Ectodermal cell (in vitro differentiated cells): ENCODE measurements around the gene RAPGEF4.

Source experiments
- H3K27ac ChIP-seq: 2 replicates; pipeline ENCODE4 v1.7.0; 2013; ENCODE audit warnings: mild to moderate bottlenecking, low read depth, low read length; ENCODE audit not compliant: insufficient read depth, poor library complexity, severe bottlenecking
- H3K27me3 ChIP-seq: 2 replicates; pipeline ENCODE4 v1.7.0; 2013; ENCODE audit warnings: mild to moderate bottlenecking, low read length; ENCODE audit not compliant: insufficient read depth, control insufficient read depth, poor library complexity, severe bottlenecking
- H3K36me3 ChIP-seq: one replicate; pipeline ENCODE4 v1.7.0; 2013; ENCODE audit warnings: low read length; ENCODE audit not compliant: control insufficient read depth, insufficient read depth
- H3K4me1 ChIP-seq: one replicate; pipeline ENCODE4 v1.7.0; 2013; ENCODE audit warnings: low read length; ENCODE audit not compliant: control insufficient read depth, insufficient read depth
- H3K4me3 ChIP-seq: 2 replicates; pipeline ENCODE4 v1.7.0; 2013; ENCODE audit warnings: low read depth, low read length, control low read depth; ENCODE audit not compliant: insufficient read depth
- H3K9me3 ChIP-seq: 2 replicates; pipeline ENCODE4 v1.7.0; 2013; ENCODE audit warnings: mild to moderate bottlenecking, low read length, moderate library complexity; ENCODE audit not compliant: control insufficient read depth
- WGBS, 2 experiments: methylation state at CpG; one replicate each; pipeline ENCODE4 v1.1.7; 2013; ENCODE audit warnings: missing lambda C conversion rate in 2 of 2; 5-methylcytosine and 5-hydroxymethylcytosine counted together

RAPGEF4 gene

GRCh38 chr2:172819943-172820342 is 84.3 kb downstream of the RAPGEF4 start:
- no peak overlapping the region for H3K4me3 ChIP-seq
- no peaks in the 10 kb centered on the region for H3K27me3 ChIP-seq
- no peaks in the 10 kb centered on the region for H3K36me3 ChIP-seq
- H3K27ac ChIP-seq: no peak overlapping the region
- no peaks in the 10 kb centered on the region for H3K9me3 ChIP-seq
- no peaks in the 10 kb centered on the region for H3K4me1 ChIP-seq

GRCh38 chr2:172821370-172822338 is 86.0 kb downstream of the RAPGEF4 start:
- 96 to 97% methylated on average over 7 of the region's 7 CpGs for WGBS, 2 experiments
- no peaks in the 10 kb centered on the region for H3K36me3 ChIP-seq
- no peaks in the 10 kb centered on the region for H3K9me3 ChIP-seq
- no peak overlapping the region for H3K4me3 ChIP-seq
- no peaks in the 10 kb centered on the region for H3K27me3 ChIP-seq
- H3K4me1 ChIP-seq: no peaks in the 10 kb centered on the region
- H3K27ac ChIP-seq: no peak overlapping the region

- WGBS, 2 experiments: 94 to 96% methylated on average over 6 of the region's 6 CpGs
- Histone ChIP-seq H3K4me3 (no peak overlapping the region), H3K4me1 (no peaks in the 10 kb centered on the region), H3K9me3 (no peaks in the 10 kb centered on the region), H3K27ac (no peak overlapping the region), H3K27me3 (no peaks in the 10 kb centered on the region), H3K36me3 (no peaks in the 10 kb centered on the region)
Measured at GRCh38 chr2:172822585-172822984, 86.9 kb downstream of the RAPGEF4 start.

GRCh38 chr2:172823261-172823850 is 87.7 kb downstream of the RAPGEF4 start:
- Histone ChIP-seq H3K27me3 (no peaks in the 10 kb centered on the region), H3K27ac (no peak overlapping the region), H3K36me3 (no peaks in the 10 kb centered on the region), H3K4me3 (no peak overlapping the region), H3K4me1 (no peaks in the 10 kb centered on the region), H3K9me3 (no peaks in the 10 kb centered on the region)
- WGBS, 2 experiments: 88 to 91% methylated on average over 7 of the region's 7 CpGs

GRCh38 chr2:172826522-172826921 is 90.9 kb downstream of the RAPGEF4 start:
- H3K27ac ChIP-seq: no peak overlapping the region
- WGBS, 2 experiments: 94 to 97% methylated on average over 3 of the region's 3 CpGs
- H3K9me3 ChIP-seq: no peaks in the 10 kb centered on the region
- H3K4me1 ChIP-seq: no peaks in the 10 kb centered on the region
- no peak overlapping the region for H3K4me3 ChIP-seq
- no peaks in the 10 kb centered on the region for H3K36me3 ChIP-seq
- H3K27me3 ChIP-seq: no peaks in the 10 kb centered on the region

GRCh38 chr2:172829229-172829628 is 93.6 kb downstream of the RAPGEF4 start:
- peaks cover 3% of the 10 kb centered on the region for H3K4me1 ChIP-seq
- 93 to 97% methylated on average over 7 of the region's 7 CpGs for WGBS, 2 experiments
- no peak overlapping the region for H3K27ac ChIP-seq
- H3K36me3 ChIP-seq: no peaks in the 10 kb centered on the region
- H3K9me3 ChIP-seq: no peaks in the 10 kb centered on the region
- H3K27me3 ChIP-seq: no peaks in the 10 kb centered on the region
- no peak overlapping the region for H3K4me3 ChIP-seq

- 92 to 97% methylated on average over 3 of the region's 4 CpGs for WGBS, 2 experiments
- Histone ChIP-seq H3K27me3 (no peaks in the 10 kb centered on the region), H3K4me1 (peaks cover 11% of the 10 kb centered on the region), H3K36me3 (no peaks in the 10 kb centered on the region), H3K9me3 (no peaks in the 10 kb centered on the region), H3K27ac (no peak overlapping the region), H3K4me3 (no peak overlapping the region)
Measured at GRCh38 chr2:172830482-172830881, 94.8 kb downstream of the RAPGEF4 start.

- no peak overlapping the region for H3K27ac ChIP-seq
- 95% methylated on average over 2 of the region's 2 CpGs for WGBS, 2 experiments
Measured at GRCh38 chr2:172833898-172834297, 98.3 kb downstream of the RAPGEF4 start.

GRCh38 chr2:172834881-172835280 is 99.2 kb downstream of the RAPGEF4 start:
- H3K4me1 ChIP-seq: peaks cover 11% of the 10 kb centered on the region
- no peak overlapping the region for H3K27ac ChIP-seq
- WGBS, 2 experiments: 52 to 64% methylated on average over 6 of the region's 6 CpGs
- H3K9me3 ChIP-seq: no peaks in the 10 kb centered on the region
- no peak overlapping the region for H3K4me3 ChIP-seq
- H3K36me3 ChIP-seq: no peaks in the 10 kb centered on the region
- no peaks in the 10 kb centered on the region for H3K27me3 ChIP-seq

More at GRCh38 chr2:172833898-172834297, 98.3 kb downstream of the RAPGEF4 start:
- Histone ChIP-seq H3K9me3 (no peaks in the 10 kb centered on the region), H3K4me1 (peaks cover 11% of the 10 kb centered on the region), H3K27me3 (no peaks in the 10 kb centered on the region), H3K36me3 (no peaks in the 10 kb centered on the region), H3K4me3 (no peak overlapping the region)

GRCh38 chr2:172836347-172836821 is 100.7 kb downstream of the RAPGEF4 start:
- H3K27me3 ChIP-seq: no peaks in the 10 kb centered on the region
- WGBS, 2 experiments: 87 to 89% methylated on average over 6 of the region's 6 CpGs

More at GRCh38 chr2:172836347-172836821, 100.7 kb downstream of the RAPGEF4 start:
- H3K4me3 ChIP-seq: no peak overlapping the region
- H3K27ac ChIP-seq: no peak overlapping the region
- H3K4me1 ChIP-seq: peaks cover 11% of the 10 kb centered on the region
- no peaks in the 10 kb centered on the region for H3K9me3 ChIP-seq
- no peaks in the 10 kb centered on the region for H3K36me3 ChIP-seq
